GM21825 (cell line): ENCODE measurements around the gene SLC6A11.

ENCODE experiments used
- ATAC-seq: cut with Tn5 transposase; IDR thresholded peaks from one replicate; pipeline ENCODE4 v1.9.1; 2021; ENCODE audit warnings: mild to moderate bottlenecking, moderate library complexity; ENCODE audit not compliant: unreplicated experiment

Gene SLC6A11

DNA sequence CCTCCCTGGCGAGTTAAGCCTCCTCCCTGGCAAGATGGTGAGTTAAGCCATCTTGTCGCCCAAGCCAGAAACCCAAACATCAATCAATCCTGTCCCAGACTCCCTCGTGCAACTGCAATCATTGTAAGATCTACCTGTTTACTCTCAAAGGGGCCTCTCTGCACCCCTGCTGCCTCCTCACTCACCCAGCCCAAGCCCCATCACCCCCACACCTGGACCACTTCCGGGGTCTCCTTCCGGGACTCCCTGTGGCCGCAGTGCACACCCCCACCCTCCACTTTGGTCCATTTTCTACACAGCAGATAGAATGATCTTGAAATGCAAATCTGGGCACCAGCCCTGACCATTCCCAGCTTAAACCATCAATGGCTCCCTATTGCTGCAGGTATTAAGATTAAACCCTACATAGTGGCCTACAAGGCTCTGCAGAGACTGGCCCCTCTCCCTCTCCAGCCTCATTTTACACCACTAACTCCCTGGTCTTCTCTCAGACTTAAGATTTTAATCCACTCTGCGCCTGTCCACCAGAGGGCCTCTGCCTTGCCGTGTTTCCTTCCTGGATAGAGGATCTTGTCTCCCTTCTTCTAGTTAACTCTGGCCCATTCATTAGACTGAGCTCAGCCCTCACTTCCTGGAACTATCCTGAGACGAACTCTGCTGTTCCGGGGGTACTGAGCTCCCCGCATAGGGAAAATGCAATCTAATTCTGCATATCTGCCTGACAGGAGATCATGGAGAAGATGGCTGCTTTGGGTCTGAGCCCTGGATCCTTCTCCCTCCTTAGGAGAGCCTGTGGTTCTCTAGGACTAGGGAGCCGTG lies 134.7 kb downstream of the SLC6A11 start:
- no peak for ATAC-seq

DNA sequence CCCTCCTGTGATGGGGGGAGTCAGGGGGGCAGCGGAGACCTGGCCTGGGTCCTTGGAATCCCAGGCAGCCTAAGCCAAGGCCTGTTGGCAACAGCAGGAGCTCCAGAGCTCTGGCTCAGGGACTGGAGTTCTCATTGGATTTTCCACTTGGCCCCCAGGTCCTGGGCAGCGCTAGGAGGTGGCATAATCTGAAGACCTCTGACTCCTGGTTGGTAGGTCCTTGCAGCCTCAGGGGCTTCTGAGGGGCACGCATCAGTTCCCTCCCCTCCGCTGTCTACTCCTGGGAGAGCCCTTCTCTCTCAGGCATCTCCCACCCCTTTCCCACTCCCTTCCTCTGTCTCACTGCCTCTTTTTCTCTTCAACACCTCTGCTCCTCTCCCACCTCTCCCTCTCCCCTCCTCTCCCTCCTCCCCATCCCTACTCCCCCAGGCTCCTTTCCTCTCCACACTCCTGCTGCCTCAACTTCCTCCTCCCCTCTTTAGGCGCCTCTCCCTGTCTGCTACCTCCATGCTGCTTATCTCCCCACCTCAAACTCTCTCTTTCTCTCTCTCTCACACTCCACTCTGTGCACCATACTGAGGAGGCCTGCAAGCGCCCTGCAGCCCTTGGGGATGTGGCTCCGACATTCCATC lies 135.4 kb downstream of the SLC6A11 start:
- no peak for ATAC-seq

DNA sequence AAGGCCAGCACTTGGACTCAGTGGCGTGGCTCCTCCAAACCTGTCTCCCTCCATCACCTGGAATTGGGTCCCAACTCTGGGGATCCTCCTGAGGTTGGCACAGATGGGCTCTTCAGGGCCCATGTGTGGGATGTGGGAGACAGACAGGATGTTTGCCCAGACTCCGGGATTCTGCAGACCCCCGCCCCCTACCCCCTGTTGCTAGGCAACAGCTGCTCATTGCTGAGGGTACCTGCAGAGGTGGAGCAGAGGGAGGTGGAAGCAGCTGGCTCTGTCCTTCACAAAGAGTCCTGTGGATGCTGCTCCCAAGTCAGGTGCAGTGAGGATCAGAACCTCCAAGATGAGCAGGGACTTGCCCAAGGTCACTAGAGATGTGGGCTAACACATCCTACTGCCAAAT lies 136.5 kb downstream of the SLC6A11 start:
- no peak for ATAC-seq

DNA sequence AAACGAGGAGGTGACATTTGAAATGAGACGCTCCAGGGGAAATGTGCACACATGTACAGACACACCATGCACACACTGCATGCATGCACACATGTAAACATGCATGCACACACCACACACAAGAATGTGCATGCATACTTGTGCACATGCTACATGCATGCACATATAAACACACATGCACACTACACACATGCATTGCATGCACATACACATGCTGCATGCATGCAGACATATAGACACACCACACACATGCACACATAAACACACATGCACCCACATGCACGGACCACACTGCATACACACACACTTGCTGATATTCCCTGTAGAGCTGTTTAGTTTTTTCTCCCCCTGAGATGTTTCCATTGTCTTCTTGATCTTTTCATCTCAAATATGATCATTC lies 138.7 kb downstream of the SLC6A11 start:
- ATAC-seq = no peak

DNA sequence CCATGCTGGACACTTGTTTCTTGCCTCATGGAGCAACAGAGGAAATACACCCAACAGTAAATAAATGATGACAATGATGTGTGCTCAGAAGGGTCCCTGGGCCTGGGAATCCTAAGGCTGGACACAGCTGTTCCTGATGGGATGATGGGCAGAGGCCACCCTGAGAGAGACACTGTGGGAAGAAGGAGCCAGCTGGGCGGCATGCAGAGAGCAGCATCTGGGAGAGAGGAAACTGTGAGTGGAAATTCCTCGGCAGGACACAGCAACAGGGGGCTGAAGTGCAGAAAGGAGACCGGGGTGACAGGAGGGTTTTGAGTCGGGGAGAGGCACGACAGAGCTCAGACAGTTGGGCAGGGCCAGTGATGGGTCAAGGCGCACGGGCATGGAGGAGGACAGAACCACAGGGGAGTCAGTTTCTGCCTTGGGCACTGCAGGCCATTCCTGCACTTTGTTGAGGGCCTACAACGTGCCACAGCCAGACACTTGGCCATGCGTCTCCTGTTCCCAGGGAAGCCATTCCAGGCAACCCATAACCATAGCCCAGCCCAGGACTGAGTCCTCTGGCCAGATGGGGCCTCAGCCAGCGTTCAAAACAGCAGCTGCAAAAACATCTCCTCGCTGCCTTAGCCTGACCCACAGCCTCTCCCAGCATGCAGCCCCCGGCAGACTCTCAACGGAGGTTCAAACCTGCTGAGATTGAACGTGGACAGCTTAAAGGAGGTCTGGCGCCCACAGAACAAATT lies 139.9 kb downstream of the SLC6A11 start:
- no peak for ATAC-seq

DNA sequence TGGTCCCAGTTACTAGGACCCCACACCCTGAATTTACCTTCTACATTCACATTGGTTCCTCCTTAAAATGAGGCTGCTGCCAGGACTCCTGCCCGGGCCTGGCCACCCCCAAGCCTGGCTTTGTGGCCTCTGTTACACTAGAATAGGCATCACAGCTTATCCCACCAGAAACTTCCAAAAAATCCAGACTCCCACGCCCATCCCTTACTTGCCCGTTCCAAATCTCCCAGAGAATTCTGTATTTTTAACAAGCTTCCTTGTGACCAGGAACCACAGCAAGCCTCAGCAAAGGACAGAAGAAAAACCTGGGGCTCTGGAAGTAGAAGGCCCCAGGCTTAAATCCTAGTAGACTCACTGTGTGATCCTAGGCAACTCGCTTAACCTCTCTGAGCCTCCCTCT lies 140.5 kb downstream of the SLC6A11 start:
- no peak for ATAC-seq

DNA sequence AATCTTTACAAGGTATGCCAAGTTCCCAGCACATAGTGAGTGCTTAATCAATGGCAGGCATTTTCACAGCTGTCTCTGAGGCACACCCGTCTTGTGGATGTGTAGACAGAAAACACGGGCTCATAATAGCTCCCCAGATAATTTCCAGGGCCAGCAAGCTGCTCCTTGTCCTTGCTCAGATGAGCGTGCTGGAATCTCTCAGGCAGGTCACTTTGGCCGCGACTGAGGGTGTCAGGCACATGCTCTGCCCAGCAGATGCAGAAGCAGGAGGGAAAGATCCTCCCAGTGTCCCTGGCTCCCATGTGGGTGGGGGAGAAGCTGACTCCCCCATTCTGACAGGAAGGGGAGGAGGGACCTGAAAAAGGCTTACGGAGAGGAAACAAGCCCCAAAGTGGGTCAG lies 141.0 kb downstream of the SLC6A11 start:
- no peak for ATAC-seq

DNA sequence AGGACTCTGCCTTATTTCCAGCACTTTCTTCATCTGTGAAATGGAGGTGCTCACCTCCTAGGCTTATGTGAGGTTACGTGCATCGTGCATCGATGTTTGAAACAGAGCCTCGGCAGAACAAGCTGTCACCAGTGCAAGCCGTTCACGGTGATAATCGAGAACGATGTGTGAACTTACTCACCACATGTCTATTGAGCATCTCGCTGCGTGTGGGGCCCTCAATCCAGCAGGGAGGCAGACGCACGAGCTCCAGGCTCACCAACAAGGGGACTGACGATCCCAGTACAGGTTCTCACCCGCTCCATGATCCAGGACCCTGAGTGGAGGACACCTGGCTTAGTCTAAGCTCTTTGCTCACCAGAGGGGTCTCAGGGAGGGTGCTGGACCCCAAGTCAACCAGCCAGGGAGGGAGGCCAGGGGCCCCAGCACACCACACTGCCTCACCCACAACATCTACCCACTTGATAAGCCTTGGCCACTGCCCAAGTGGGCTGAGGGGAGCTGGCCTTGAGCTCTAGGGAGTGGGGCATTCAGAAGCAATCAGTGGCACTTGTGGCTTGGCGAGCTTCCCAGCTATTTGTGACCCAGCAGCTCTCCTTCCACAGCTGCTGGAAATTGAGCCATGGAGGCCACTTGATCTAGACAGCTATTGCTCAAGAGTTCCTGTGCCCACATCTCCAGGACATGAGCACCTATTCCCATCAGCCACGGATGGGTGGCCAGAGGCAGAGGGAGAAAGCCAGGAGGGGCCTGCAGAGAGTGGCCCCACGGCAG lies 142.1 kb downstream of the SLC6A11 start:
- ATAC-seq = no peak

DNA sequence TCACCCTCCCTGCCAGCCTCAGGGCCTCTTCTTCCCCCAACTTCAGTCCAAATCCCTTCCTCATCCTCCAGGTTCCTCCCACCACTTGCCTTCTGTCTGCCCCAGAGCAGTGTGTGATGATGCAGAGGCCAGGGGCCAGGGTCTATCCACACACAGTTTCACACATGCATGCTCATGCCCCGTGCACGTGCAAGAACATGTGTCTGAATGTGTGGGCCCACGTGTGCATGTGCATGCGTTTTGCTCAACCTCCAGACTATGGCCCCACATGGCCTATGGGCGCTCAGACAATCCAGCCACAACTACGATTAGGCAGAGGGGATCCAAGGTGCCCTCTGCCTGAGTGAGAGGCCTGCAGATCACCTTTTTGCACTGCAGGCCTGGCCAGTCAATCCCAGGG lies 144.2 kb downstream of the SLC6A11 start:
- ATAC-seq = no peak

DNA sequence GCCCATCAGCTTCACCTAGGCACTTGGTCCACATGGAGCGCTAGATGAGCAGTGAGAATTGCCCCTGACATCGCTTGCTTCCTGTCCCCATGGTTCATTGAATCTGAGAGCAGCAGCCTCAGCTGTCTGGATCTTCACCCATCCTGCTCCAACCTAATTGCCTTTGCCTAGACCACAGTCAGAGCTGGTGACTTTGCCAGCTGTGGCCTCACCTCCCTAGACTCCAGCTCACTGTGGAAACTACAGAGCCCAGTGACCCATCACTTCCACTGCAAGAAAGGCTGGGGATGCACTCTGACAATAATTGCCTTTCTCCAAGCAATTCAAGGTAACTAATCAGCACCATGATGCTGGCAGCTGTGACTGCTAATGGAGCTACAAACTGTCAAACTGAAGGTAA lies 145.9 kb downstream of the SLC6A11 start:
- no peak for ATAC-seq

DNA sequence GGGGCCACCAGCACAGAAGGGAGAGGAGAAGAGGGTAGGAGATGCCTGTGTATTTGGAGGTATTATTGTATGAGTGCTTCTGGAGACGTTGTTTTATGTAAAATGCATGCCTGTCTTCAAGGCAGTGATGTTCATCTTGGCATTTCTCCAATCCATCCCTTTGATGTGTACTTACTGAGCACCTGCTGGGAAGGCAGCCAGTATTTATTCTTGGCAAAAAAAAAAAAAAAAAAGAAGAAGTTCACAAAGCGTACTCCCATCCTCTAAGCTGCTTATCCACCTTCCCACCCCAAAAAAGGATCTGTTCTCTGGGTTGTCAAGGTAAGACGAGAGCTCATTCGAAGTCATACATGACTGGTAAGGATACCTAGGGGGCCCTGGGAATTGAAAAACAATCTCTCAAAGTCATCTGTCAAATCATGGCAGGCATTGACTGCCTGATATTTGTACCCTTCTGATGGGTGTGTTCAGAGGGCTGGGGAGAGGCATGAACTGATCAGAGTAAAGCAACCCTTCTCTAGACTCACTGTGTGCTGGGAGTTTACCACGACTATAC lies 146.5 kb downstream of the SLC6A11 start:
- ATAC-seq = no peak

DNA sequence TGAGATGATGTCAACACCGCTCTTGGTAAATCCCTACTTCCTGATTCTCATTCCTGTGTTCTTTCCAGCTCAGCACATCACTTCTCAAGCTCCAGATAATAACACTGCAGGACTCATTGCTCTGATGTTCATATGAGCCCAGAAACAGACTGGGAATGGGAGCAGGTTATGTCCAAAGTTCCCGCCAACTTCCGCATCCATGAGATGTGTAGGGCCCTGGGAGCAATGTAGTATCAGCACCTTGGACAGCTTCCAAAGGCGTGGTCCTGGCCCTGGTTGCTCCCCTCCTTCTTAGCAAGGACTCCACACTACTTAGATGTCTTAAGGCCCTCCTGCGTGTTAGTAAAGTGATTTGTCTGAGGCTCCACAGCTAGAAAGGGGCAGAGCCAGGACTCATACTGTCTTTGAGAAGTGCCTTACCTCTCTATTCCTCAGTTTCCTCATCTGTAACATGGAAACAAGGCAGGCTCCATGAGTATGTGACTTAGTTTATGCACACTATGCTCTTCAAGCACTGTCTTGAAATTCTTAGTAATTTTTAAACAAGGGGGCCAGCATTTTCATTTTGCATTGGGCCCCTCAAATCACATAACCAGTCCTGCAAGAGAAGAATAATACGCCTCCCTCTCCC lies 148.6 kb downstream of the SLC6A11 start:
- no peak for ATAC-seq

DNA sequence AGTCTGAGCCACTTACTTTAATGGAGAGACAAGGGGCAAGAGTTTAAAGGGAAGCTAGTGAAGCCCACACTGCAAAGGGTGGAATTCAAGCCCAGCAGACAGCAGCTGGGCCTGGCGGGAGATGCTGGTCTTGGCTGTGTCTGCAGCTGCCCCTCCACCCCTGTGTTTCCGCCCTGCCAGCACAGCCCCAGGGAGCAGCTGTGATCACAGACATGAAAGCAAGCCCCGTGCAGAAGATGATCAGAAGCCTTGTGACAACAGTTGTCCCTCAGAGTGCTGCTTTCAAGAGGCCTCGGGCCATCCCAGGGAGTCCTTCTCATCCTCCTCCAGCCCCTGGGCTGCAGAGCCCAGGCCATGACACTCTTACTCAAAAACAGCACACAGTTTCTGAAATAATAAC lies 152.4 kb downstream of the SLC6A11 start:
- ATAC-seq = no peak

DNA sequence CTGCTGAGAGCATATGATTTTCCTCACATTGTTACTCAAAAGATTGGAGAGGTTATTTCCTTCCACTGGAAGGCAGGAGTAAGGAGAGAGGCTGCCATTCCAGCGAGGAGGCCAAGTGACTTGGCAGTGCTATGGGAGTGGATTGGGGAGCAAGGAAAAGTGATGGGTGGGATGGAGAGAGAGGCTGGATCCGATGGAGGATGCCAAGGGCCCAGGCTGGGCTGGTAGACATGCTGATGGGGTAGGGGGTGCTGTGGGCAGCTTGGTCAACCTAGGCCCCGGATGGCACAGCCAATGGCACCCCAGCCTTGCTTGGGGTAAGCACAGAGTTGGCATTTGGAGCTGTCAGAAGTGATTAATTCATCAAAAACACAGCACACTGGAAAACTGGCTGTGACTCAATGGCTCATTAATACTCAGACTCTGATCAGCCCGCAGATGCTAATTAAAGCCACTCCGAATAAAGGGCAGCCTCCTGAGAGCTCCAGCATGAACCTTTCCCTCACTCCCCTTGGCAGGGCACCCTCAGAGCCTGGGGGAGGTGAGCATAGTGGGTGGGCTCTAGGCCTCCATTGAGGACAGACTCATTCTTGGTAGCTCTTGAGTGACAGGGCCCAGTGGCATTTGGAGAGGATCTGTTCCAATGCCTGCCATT lies 154.4 kb downstream of the SLC6A11 start:
- ATAC-seq = no peak

DNA sequence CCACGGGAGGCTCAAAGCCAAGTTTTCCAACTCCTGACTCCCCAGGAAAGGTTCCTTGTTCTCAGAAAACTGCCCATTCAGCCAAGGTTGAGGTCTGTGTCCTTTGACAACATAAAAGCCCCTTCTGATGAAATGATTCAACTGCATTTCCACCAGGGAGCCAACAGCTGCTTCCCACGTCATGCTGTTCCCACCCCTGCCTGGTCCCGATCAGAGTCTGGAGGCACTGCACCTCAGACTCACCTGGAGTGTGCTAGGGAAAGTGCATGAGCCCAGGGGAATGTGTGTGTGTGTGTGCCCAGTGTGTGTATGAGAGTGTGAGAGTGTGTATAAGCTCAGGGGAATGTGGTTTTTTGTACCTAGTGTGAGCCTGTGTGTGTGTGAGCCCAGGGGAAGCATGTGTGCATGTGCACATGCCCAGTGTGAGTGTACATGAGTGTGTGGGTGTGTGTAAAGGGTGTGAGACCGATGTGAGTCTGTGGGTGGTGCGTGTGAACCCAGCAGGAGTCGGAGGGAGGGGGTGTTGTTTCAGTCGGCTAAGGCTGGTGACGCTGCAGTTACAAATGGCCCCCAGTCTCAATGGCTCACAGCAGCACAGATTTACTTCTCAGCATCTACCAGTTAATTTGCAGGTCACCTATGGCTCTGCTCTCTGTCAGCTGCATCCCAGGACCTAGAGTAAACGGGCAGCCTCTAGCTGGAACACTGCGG lies 156.2 kb downstream of the SLC6A11 start:
- ATAC-seq = no peak

DNA sequence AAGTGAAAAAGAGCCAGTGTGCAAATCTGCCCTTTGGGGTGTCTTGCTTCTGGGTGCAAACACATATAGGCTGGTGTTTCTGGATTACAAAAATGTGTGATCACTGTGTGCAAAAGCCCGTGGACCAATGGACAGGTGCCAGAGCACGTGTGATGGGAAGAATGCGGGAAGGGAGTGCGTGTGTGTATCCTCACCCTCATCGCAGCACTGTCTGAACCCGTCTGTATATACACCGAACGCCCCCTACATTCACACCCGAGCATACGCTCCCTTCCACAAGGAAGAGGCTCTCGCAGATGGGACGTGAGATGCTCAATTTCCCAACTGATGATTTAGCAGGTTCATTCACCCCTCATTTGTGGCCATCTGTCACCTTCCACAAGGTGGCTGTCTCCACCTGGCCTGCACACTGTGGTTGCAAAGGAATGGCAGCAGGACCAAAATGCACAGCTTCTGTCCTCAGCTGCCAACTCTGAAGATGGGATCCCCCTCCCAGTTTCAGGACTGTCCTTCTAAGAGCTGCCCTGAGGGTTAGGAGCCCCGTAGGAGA lies 157.1 kb downstream of the SLC6A11 start:
- ATAC-seq = no peak

DNA sequence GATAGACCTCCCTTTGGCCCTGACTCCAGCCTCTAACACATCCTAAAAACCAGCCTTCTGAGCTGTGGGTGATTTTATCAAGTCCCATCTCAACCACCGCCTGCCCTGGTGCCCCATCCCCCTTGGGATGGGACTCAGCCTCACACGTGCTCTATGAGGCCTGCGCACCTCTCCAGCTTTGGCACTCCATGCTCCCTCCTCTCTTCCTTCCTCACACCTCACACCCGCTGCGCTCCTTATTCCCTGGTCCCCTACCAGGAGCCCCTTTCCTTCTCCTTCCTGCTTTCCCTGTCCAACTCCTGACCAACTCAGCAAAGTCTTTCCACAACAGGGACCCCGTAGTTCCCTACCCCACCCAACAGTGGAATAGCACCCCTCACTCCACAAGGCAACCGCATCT lies 158.1 kb downstream of the SLC6A11 start:
- ATAC-seq = no peak

DNA sequence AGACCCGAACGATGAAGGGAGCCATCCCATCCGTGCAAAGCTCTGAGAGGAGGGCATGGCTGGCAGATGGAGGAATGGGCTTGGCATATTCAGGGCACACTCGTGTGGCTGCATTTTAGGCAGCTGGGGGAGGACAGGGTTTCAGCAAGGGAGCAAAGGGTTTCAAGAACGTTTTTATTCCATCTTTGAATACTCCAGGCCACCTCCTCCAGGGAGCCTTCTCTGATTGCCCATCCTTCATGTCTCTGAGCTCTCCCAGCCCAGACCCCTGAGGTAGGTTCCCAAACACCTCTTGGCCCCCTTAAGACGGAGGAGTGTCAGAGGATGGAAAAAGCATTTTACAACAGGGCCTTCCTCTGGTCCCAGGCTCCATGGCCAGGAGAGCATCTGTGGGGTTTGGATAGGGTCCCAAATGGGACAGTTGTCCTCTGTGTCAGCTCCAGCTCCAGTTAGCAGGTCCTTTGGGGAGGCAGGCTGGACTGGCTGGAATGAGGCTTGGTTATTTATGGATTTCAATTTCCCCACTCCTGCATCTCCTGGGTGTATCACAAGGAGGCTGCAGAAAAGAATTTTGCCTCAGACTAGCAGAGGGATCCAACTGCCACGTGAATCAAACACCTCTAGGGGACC lies 158.8 kb downstream of the SLC6A11 start:
- ATAC-seq = no peak
